GM18502 (cell line): ENCODE data around the gene YWHAB.
"Not testable (repeated sequence)": the region's sequence is repeated elsewhere in the genome, so short reads cannot be mapped to it uniquely, and the experiment has no call there.

Experiments
- ATAC-seq: cut with Tn5 transposase; IDR thresholded peaks from one replicate; pipeline ENCODE4 v1.9.1; 2021; ENCODE audit warnings: mild to moderate bottlenecking; ENCODE audit not compliant: unreplicated experiment, poor library complexity

The YWHAB gene

GRCh38 chr20:44866703-44867335 lies 18.7 kb upstream of the YWHAB start:
- ATAC-seq: no peak

- no peak for ATAC-seq
These were observed 16.0 kb upstream of the YWHAB start for GRCh38 chr20:44869471-44869870.

- not testable (repeated sequence) for ATAC-seq
These were observed 3.1 kb upstream of the YWHAB start for GRCh38 chr20:44882360-44882759.

- no peak for ATAC-seq
These were observed 2.1 kb upstream of the YWHAB start for GRCh38 chr20:44883214-44883902.

GRCh38 chr20:44884907-44885391 lies 556 bp upstream of the YWHAB start:
- ATAC-seq: no peak

GRCh38 chr20:44886266-44886651 lies 754 bp downstream of the YWHAB start:
- no peak for ATAC-seq

GRCh38 chr20:44886828-44887227 lies 1.3 kb downstream of the YWHAB start:
- ATAC-seq: no peak

GRCh38 chr20:44887466-44887865 lies 2.0 kb downstream of the YWHAB start:
- no peak for ATAC-seq

GRCh38 chr20:44888226-44889103 lies 3.0 kb downstream of the YWHAB start:
- no peak for ATAC-seq

- no peak for ATAC-seq
These were observed 6.3 kb downstream of the YWHAB start for GRCh38 chr20:44891826-44892225.

GRCh38 chr20:44894959-44895358 lies 9.5 kb downstream of the YWHAB start:
- no peak for ATAC-seq

GRCh38 chr20:44896583-44896982 lies 11.1 kb downstream of the YWHAB start:
- no peak for ATAC-seq

- ATAC-seq: no peak
These were observed 11.6 kb downstream of the YWHAB start for GRCh38 chr20:44897133-44897532.

- no peak for ATAC-seq
These were observed 14.8 kb downstream of the YWHAB start for GRCh38 chr20:44900231-44900854.

- no peak for ATAC-seq
These were observed 16.5 kb downstream of the YWHAB start for GRCh38 chr20:44901974-44902373.

- no peak for ATAC-seq
These were observed 18.9 kb downstream of the YWHAB start for GRCh38 chr20:44904377-44904776.

GRCh38 chr20:44908987-44909871 lies 23.7 kb downstream of the YWHAB start:
- ATAC-seq: no peak

GRCh38 chr20:44909872-44910689 lies 24.6 kb downstream of the YWHAB start, which contains the start of gene PABPC1L:
Gene PABPC1L (plus strand): TSS chr20:44910060. CDS start chr20:44910144, 84 bp downstream.
- peak; percentile 93 for ATAC-seq
